A673 (cell line): ENCODE results near the gene ANKDD1B.

Experiments used
- CTCF ChIP-seq: fragments of 300-800, 200-600 bp; sonication (generic); conservative IDR thresholded peaks from 2 replicates; pipeline ENCODE4 v1.5.1; 2017; ENCODE audit warnings: low read depth, mild to moderate bottlenecking, antibody characterized with exemption, low read length, moderate library complexity, mixed read lengths
- EZH2 ChIP-seq: fragments of 200-600 bp; sonication (generic); IDR thresholded peaks from 2 replicates; pipeline ENCODE4 v1.6.1; 2017; ENCODE audit warnings: borderline replicate concordance, low read depth, mild to moderate bottlenecking, mixed read lengths, antibody characterized with exemption, low read length; ENCODE audit not compliant: poor library complexity, severe bottlenecking

- TF ChIP-seq CTCF: no peak
- no peak for TF ChIP-seq EZH2
Measured at GRCh38 chr5:75720882-75721281, 109.6 kb downstream of the ANKDD1B start.
